Aorta (tissue), 5 donors: ENCODE data around the gene CEP72. TPM values are rescaled to one million over a fixed set of nuclear protein-coding genes. Genes with fewer than 3 reads are reported as not detected.
"Not testable (repeated sequence)": the region's sequence is repeated elsewhere in the genome, so short reads cannot be mapped to it uniquely, and the experiment has no call there.

Source experiments
- ATAC-seq: fragments of 200-7000 bp; cut with Tn5 transposase; one replicate; pipeline ENCODE4 v1.9.1; 2022; ENCODE audit warnings: moderate library complexity; ENCODE audit not compliant: low FRiP score
- DNase-seq, 2 donors: peaks; one replicate each; pipeline ENCODE4 v3.0.0-alpha.2; 2020
- H3K27ac ChIP-seq, 2 donors: one replicate each; pipeline ENCODE4 v1.5.1; 2013; ENCODE audit warnings: low read length in 2 of 2, mild to moderate bottlenecking in 2 of 2, moderate library complexity in 2 of 2, control low read depth in 1 of 2, inconsistent platforms in 1 of 2, low read depth in 1 of 2
- H3K27me3 ChIP-seq, 2 donors: one replicate each; pipeline ENCODE4 v1.6.1; 2013; ENCODE audit warnings: control low read depth in 1 of 2, low read length in 1 of 2, mild to moderate bottlenecking in 1 of 2, moderate library complexity in 1 of 2; ENCODE audit not compliant: insufficient read depth in 2 of 2, control insufficient read depth in 1 of 2
- H3K36me3 ChIP-seq, 2 donors: one replicate each; pipeline ENCODE4 v1.6.1; 2013; ENCODE audit warnings: control low read depth in 1 of 2, low read length in 1 of 2, mild to moderate bottlenecking in 1 of 2; ENCODE audit not compliant: insufficient read depth in 2 of 2, control insufficient read depth in 1 of 2
- H3K4me1 ChIP-seq, 2 donors: one replicate each; pipeline ENCODE4 v1.6.1; 2013; ENCODE audit warnings: low read length in 2 of 2, control low read depth in 1 of 2, mild to moderate bottlenecking in 1 of 2, moderate library complexity in 1 of 2; ENCODE audit not compliant: insufficient read depth in 2 of 2, control insufficient read depth in 1 of 2
- H3K4me3 ChIP-seq, 2 donors: one replicate each; pipeline ENCODE4 v1.5.1; 2013; ENCODE audit warnings: low read length in 2 of 2, control low read depth in 1 of 2, mild to moderate bottlenecking in 1 of 2
- H3K9me3 ChIP-seq: one replicate; pipeline ENCODE4 v1.6.1; 2013; ENCODE audit warnings: mild to moderate bottlenecking, low read length; ENCODE audit not compliant: control insufficient read depth
- WGBS, 2 donors: extraction: QIAGEN DNeasy Blood & Tissue Kit; methylation state at CpG; one replicate each; pipeline ENCODE4 v1.1.7; 2013; 5-methylcytosine and 5-hydroxymethylcytosine counted together
- intact Hi-C, 2 donors: fragments of 100-400 bp; cut with DNase I; formaldehyde crosslinking; loops; one replicate each; pipeline versions ENCODE4 v1.14.2 to v1.15.0; 2022
- polyA plus RNA-seq, 2 donors: library from polyadenylated mRNA; stranded (reverse); fragments of 200-250 nt; gene quantifications; one replicate each; pipeline ENCODE4 v1.2.3, GENCODE V29; 2013
- total RNA-seq, 2 donors: library from RNA; stranded (reverse); fragmentation: NEBNext Ultra II Directional; extraction: Animal tissue kit (Norgen Biotek cat#: 25700); gene quantifications; one replicate each; pipeline ENCODE4 v1.2.1, GENCODE V29; 2021
- donor health status: healthy with polysubstance abuse.
- donor health status: Bipolar disorder and iron deficiency.
- donor health status: DM: no; HTN: no; CAD: no.
- donor health status: DM: no; HTN: no; CAD: no.
- donor health status: DM: yes; HTN: yes; CAD: no.

CEP72 gene
- total and polyA plus RNA-seq, 4 donors: 0.82 to 6.5 (median 2.2) TPM; not detected in 1

DNA sequence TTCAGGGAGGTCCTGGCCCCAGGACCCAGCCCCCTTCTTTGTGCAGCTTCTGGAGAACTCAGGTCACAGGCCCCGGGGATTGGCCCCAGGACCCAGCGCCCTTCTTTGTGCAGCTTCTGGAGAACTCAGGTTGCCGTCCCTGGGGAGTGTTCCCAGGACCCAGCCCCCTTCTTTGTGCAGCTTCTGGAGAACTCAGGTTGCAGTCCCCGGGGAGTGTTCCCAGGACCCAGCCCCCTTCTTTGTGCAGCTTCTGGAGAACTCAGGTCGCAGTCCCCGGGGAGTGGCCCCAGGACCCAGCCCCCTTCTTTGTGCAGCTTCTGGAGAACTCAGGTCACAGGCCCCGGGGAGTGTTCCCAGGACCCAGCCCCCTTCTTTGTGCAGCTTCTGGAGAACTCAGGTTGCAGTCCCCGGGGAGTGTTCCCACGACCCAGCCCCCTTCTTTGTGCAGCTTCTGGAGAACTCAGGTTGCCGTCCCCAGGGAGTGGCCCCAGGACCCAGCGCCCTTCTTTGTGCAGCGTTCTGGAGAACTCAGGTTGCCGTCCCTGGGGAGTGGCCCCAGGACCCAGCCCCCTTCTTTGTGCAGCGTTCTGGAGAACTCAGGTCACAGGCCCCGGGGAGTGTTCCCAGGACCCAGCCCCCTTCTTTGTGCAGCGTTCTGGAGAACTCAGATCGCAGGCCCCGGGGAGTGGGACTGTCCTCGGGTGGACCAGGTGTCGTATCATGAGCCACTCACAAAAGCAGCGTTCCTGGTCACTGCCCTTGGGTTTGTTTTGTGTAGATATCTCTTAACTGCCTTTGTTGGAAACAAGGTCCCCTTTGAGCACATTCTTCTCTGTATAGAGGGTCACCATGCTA is 16.4 kb downstream of the CEP72 start:
- H3K27me3 ChIP-seq, H3K9me3 ChIP-seq, H3K36me3 ChIP-seq, H3K4me3 ChIP-seq, H3K27ac ChIP-seq, H3K4me1 ChIP-seq, intact Hi-C loops, ATAC-seq: not testable (repeated sequence)
- peak in 1 of 2 donors; percentile 50 for DNase-seq
- 81 to 85% methylated on average over 21 of the region's 21 CpGs for WGBS, 2 donors

DNA sequence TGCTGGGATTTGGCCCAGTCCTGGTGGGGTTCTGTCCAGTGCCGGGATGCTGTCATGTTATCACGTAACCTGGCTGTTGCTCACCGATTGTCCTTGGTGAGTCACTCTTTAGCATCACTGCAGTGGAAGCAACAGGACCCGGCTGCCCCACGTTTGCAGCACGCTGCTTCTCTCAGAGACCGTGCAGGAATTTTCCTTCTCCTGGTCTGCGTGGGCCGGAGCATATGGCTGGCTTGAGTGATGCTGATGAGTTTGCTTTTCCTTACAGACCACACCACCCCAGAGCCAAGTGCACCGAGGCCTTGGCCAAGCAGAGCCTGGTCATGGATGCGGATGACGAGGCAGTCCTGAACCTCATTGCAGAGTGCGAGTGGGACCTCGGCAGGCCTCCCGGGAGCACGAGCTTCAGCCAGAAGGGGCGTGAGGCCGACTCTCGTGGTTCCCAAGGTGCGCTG is 21.4 kb downstream of the CEP72 start:
- H3K36me3 ChIP-seq: peaks cover 0 to 6% of the 10 kb centered on the region in 2 donors
- intact Hi-C loops: no loop called here
- 72 to 74% methylated on average over 20 of the region's 20 CpGs for WGBS, 2 donors
- H3K4me3 ChIP-seq: no peak overlapping the region
- H3K9me3 ChIP-seq: peaks cover 2% of the 10 kb centered on the region
- ATAC-seq (no peak), DNase-seq (peak in 1 of 2 donors; percentile 68)
- H3K27ac ChIP-seq: no peak overlapping the region
- no peaks in the 10 kb centered on the region for H3K4me1 ChIP-seq
- H3K27me3 ChIP-seq: no peaks in the 10 kb centered on the region

- peaks cover 2% of the 10 kb centered on the region for H3K9me3 ChIP-seq
- no peaks in the 10 kb centered on the region for H3K27me3 ChIP-seq
- intact Hi-C loops: no loop called here
- no peaks in the 10 kb centered on the region for H3K4me1 ChIP-seq
- no peak overlapping the region for H3K27ac ChIP-seq
- H3K36me3 ChIP-seq: peaks cover 0 to 6% of the 10 kb centered on the region in 2 donors
- DNase-seq (peak in 1 of 2 donors; percentile 51), ATAC-seq (no peak)
- WGBS, 2 donors: 94% methylated on average over 12 of the region's 12 CpGs
- no peak overlapping the region for H3K4me3 ChIP-seq
Observed at GRCh38 chr5:634191-634590, 22.1 kb downstream of the CEP72 start.

DNA sequence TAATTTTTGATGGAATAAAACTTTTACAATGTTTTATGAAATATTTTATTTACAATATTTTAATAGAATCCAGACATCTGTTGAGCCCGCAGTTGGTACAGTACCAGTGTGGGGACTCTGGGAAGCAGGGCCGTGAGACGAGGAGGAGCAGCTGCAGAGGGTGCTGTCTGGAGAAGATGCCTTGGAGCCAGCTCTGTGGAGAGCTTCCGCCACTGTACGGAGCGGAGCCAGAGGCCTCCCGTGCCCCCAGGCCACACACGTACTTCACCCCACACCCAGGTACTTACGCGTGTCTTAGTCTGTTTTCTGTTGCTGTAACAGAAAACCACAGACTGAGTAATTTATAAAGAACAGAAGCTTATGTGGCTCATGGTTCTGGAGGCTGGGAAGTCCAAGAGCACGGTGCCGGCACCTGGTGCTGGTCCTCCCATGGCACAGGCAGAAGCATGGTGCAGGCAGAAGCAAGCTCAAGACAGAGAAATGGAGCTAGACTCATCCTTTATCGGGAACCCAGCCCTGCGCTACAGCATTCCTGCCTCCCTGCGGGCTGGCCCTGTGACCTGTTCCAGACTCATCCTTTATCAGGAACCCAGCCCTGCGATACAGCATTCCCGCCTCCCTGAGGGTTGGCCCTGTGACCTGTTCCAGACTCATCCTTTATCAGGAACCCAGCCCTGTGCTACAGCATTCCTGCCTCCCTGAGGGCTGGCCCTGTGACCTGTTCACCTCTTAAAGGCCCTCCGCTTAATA is 23.3 kb downstream of the CEP72 start:
- DNase-seq: peak in 1 of 2 donors; percentile 19
- no peaks in the 10 kb centered on the region for H3K4me1 ChIP-seq
- intact Hi-C loops: no loop called here
- ATAC-seq: no peak
- H3K27me3 ChIP-seq: no peaks in the 10 kb centered on the region
- no peak overlapping the region for H3K27ac ChIP-seq
- H3K4me3 ChIP-seq: no peak overlapping the region
- peaks cover 2% of the 10 kb centered on the region for H3K9me3 ChIP-seq
- WGBS, 2 donors: 93 to 94% methylated on average over 18 of the region's 18 CpGs
- H3K36me3 ChIP-seq: peaks cover 0 to 6% of the 10 kb centered on the region in 2 donors

DNA sequence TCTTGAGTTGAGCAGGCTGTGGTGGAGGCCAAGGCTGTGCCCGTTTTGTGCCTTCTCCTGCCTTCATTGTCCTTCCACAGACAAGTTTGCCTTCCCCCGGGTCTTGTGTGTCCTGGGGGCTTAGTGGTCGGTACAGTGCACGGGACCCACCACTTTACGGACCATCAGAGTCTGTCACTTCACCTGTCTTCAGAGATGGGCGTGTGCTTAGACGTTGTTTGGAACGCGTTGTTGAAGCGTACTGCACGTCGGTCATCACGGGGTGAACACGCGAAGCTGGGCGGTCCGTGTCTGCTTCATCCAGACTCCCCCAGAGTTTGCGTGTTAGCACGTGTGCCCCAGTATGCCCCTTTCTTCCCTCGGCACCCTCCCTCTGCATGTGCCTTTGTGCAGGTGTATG is 24.8 kb downstream of the CEP72 start:
- 90 to 92% methylated on average over 20 of the region's 20 CpGs for WGBS, 2 donors
- no peaks in the 10 kb centered on the region for H3K4me1 ChIP-seq
- peaks cover 0 to 6% of the 10 kb centered on the region in 2 donors for H3K36me3 ChIP-seq
- H3K4me3 ChIP-seq: no peak overlapping the region
- ATAC-seq (no peak), DNase-seq (peak in 1 of 2 donors; percentile 51)
- H3K27me3 ChIP-seq: no peaks in the 10 kb centered on the region
- H3K27ac ChIP-seq: no peak overlapping the region
- H3K9me3 ChIP-seq: peaks cover 2% of the 10 kb centered on the region
- intact Hi-C loops: no loop called here

DNA sequence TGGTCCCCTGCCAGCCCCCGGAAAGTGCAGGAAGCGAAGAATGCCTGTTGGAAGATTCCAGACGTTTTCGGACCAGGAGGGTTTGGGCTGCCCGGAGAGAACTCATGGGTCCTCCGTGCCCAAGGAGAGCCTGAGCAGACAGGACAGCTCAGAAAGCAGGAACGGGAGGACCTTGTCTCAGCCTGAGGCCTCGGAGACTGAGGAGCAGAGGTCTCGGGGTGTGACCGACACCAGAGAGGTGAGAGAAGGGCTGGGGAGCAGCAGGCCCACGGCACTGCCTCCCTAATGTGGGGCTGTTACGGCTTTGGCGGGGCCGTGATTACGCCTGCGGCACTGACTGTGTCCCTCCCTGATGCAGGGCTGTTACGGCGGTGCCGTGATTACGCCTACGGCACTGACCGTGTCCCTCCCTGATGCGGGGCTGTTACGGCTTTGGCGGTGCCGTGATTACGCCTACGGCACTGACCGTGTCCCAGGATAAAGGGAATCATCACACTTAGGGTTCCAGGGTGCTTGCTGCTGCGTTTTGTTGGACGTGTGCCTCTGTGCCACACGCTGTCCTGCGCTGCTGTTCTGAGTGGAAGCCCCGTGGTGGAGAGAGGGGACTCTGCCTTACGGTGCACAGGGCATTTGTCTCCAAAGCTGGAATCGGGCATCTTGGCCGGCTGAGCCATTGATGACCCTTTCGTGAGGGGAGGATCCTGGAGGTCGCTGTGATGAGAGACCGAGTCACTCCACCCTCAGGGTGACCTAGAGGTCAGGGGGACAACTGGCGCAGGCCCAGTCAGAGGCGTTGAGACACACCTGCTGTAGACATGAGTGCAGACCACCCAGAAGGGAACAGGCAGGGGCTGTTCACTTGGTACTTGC is 25.7 kb downstream of the CEP72 start:
- H3K9me3 ChIP-seq: peaks cover 2% of the 10 kb centered on the region
- no peak overlapping the region for H3K27ac ChIP-seq
- H3K4me3 ChIP-seq: no peak overlapping the region
- intact Hi-C loops: no loop called here
- H3K36me3 ChIP-seq: peaks cover 0 to 6% of the 10 kb centered on the region in 2 donors
- no peaks in the 10 kb centered on the region for H3K27me3 ChIP-seq
- DNase-seq: peak in 1 of 2 donors; percentile 61
- ATAC-seq: no peak
- WGBS, 2 donors: 94 to 95% methylated on average over 42 of the region's 42 CpGs
- H3K4me1 ChIP-seq: no peaks in the 10 kb centered on the region

GRCh38 chr5:638501-639252 is 26.5 kb downstream of the CEP72 start:
- no peak overlapping the region for H3K4me3 ChIP-seq
- ATAC-seq (no peak), DNase-seq (peak in 1 of 2 donors; percentile 54)
- H3K9me3 ChIP-seq: peaks cover 2% of the 10 kb centered on the region
- no peak overlapping the region for H3K27ac ChIP-seq
- no peaks in the 10 kb centered on the region for H3K27me3 ChIP-seq
- H3K4me1 ChIP-seq: no peaks in the 10 kb centered on the region
- 95 to 97% methylated on average over 29 of the region's 29 CpGs for WGBS, 2 donors
- intact Hi-C loops: no loop called here
- peaks cover 0 to 6% of the 10 kb centered on the region in 2 donors for H3K36me3 ChIP-seq

DNA sequence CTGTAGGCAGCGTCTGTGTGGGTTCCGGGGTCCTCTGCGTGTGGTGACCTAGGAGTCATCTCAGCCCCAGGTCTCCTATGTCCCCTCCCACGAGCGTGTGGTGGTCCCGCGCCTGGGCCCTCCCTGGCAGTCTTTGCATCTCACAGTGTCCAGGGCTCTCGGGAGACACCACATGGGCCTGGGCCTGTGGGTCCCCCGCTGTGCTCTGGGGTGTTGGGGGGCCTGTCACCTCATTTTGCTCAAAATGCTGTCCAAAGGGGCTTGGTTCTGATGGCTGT is 27.1 kb downstream of the CEP72 start:
- Histone ChIP-seq H3K27me3 (no peaks in the 10 kb centered on the region), H3K27ac (no peak overlapping the region), H3K4me3 (no peak overlapping the region), H3K36me3 (peaks cover 0 to 6% of the 10 kb centered on the region in 2 donors), H3K4me1 (no peaks in the 10 kb centered on the region), H3K9me3 (peaks cover 2% of the 10 kb centered on the region)
- WGBS, 2 donors: 97% methylated on average over 9 of the region's 9 CpGs
- DNase-seq: no peak
- ATAC-seq: no peak
- intact Hi-C loops: no loop called here
